ENCODE data around the gene RBM38.

GRCh38 chr20:57417051-57417689, 26.0 kb downstream of the RBM38 start:
- TF ChIP-seq POLR2AphosphoS5 (IDR thresholded peaks at IDR 0.05; ENCODE audit: borderline replicate concordance, low read depth, low read length) (no peak), EZH2 (IDR thresholded peaks at IDR 0.05) (no peak), FOXP2 (optimal IDR thresholded peaks at IDR 0.05; ENCODE audit: control extremely low read depth, extremely low read length, insufficient read depth) (no peak)

Measured in SK-N-MC (cell line).